IMR-90 (cell line): ENCODE measurements around the gene TEF. TPM values are rescaled to one million over a fixed set of nuclear protein-coding genes. Genes with fewer than 3 reads are reported as not detected.
A peak's percentile ranks its signal among the peaks of the same experiment; 100 is the strongest.

Source experiments
- ATAC-seq: fragments of 200-7000 bp; cut with Tn5 transposase; 2 replicates; pipeline ENCODE4 v1.9.1; 2020; ENCODE audit warnings: low read depth, mild to moderate bottlenecking, moderate library complexity
- BruUV-seq: library from RNA; stranded (reverse); fragments of 400-500 nt; replicated peaks from 2 replicates; lab custom pipeline; 2021; lab: Mats Ljungman, UMichigan
- CTCF ChIA-PET: fragments of 300-600 bp; formaldehyde crosslinking; extraction: SDS; loops from one replicate; lab custom pipeline; 2021; ENCODE audit warnings: antibody characterized with exemption; lab: Yijun Ruan, JAX
- POLR2A ChIA-PET: fragments of 300-600 bp; sonication (Branson Sonifier 250); formaldehyde crosslinking; loops from one replicate; lab custom pipeline; 2022; ENCODE audit warnings: antibody characterized with exemption; ENCODE audit not compliant: unreplicated experiment; lab: Charles Lee
- DNase-seq: peaks from one replicate; pipeline ENCODE4 v3.0.0; 2013
- H2AFZ ChIP-seq: replicated peaks from 2 replicates; pipeline ENCODE3; 2013; ENCODE audit warnings: low read length, mild to moderate bottlenecking; ENCODE audit not compliant: poor library complexity
- H2AK5ac ChIP-seq: 2 replicates; pipeline ENCODE4 v1.6.1; 2013; ENCODE audit warnings: low read depth, low read length, inconsistent platforms
- H2AK9ac ChIP-seq: replicated peaks from 2 replicates; pipeline ENCODE3; 2013; ENCODE audit warnings: mild to moderate bottlenecking, low read depth, low read length, moderate library complexity; ENCODE audit not compliant: poor library complexity
- H2BK120ac ChIP-seq: 2 replicates; pipeline ENCODE4 v1.6.1; 2013; ENCODE audit warnings: low read depth, low read length, inconsistent platforms
- H2BK15ac ChIP-seq: 3 replicates; pipeline ENCODE4 v1.6.1; 2013; ENCODE audit warnings: low read depth, low read length, inconsistent platforms
- H2BK20ac ChIP-seq: 2 replicates; pipeline ENCODE4 v1.6.1; 2013; ENCODE audit warnings: low read depth, mild to moderate bottlenecking, inconsistent platforms, low read length, moderate library complexity
- H2BK5ac ChIP-seq: 2 replicates; pipeline ENCODE4 v1.6.1; 2013; ENCODE audit warnings: mild to moderate bottlenecking, low read depth, low read length, inconsistent platforms; ENCODE audit not compliant: poor library complexity, severe bottlenecking
- H3K14ac ChIP-seq: replicated peaks from 2 replicates; pipeline ENCODE4 v1.6.1; 2013; ENCODE audit warnings: low read depth, low read length, inconsistent platforms
- H3K18ac ChIP-seq: 2 replicates; pipeline ENCODE4 v1.6.1; 2013; ENCODE audit warnings: low read depth, low read length, control low read depth
- H3K23ac ChIP-seq: 2 replicates; pipeline ENCODE4 v1.6.1; 2013; ENCODE audit warnings: low read depth, low read length, inconsistent platforms
- H3K27ac ChIP-seq: 2 replicates; pipeline ENCODE4 v1.5.1; 2013; ENCODE audit warnings: mild to moderate bottlenecking, control low read depth, low read length; ENCODE audit not compliant: insufficient read depth
- H3K27me3 ChIP-seq: 2 replicates; pipeline ENCODE4 v1.6.1; 2013; ENCODE audit warnings: low read length; ENCODE audit not compliant: control insufficient read depth, insufficient read depth
- H3K36me3 ChIP-seq: 2 replicates; pipeline ENCODE4 v1.6.1; 2013; ENCODE audit warnings: low read length, mixed read lengths; ENCODE audit not compliant: control insufficient read depth, insufficient read depth
- H3K4ac ChIP-seq: 2 replicates; pipeline ENCODE4 v1.6.1; 2013; ENCODE audit warnings: low read depth, low read length, inconsistent platforms
- H3K4me1 ChIP-seq: 2 replicates; pipeline ENCODE4 v1.6.1; 2013; ENCODE audit warnings: low read length, mixed read lengths; ENCODE audit not compliant: control insufficient read depth, insufficient read depth
- H3K4me2 ChIP-seq: 2 replicates; pipeline ENCODE4 v1.6.1; 2013; ENCODE audit warnings: low read depth, mild to moderate bottlenecking, control low read depth, low read length, moderate library complexity
- H3K4me3 ChIP-seq: 2 replicates; pipeline ENCODE4 v1.5.1; 2013; ENCODE audit warnings: low read depth, mild to moderate bottlenecking, control low read depth, low read length, moderate library complexity; ENCODE audit not compliant: insufficient read depth
- H3K56ac ChIP-seq: 2 replicates; pipeline ENCODE4 v1.6.1; 2013; ENCODE audit warnings: low read length, inconsistent platforms; ENCODE audit not compliant: insufficient read depth; ENCODE audit errors: extremely low read depth
- H3K79me1 ChIP-seq, 2 experiments: 2 replicates each; pipeline ENCODE4 v1.6.1; 2013; ENCODE audit warnings: low read length in 2 of 2, inconsistent platforms in 1 of 2, low read depth in 1 of 2
- H3K9ac ChIP-seq: 2 replicates; pipeline ENCODE4 v1.6.1; 2013; ENCODE audit warnings: low read depth, low read length, control low read depth
- H3K9me1 ChIP-seq: 2 replicates; pipeline ENCODE4 v1.6.1; 2013; ENCODE audit warnings: low read length, inconsistent platforms; ENCODE audit not compliant: insufficient read depth
- H3K9me3 ChIP-seq: 2 replicates; pipeline ENCODE4 v1.6.1; 2013; ENCODE audit warnings: low read length; ENCODE audit not compliant: control insufficient read depth, insufficient read depth
- H4K20me1 ChIP-seq: 2 replicates; pipeline ENCODE4 v1.6.1; 2013; ENCODE audit warnings: low read length, inconsistent platforms; ENCODE audit not compliant: insufficient read depth
- H4K5ac ChIP-seq: 2 replicates; pipeline ENCODE4 v1.6.1; 2013; ENCODE audit warnings: mild to moderate bottlenecking, low read depth, low read length, control low read depth
- H4K8ac ChIP-seq, 2 experiments: 2 replicates each; pipeline ENCODE4 v1.6.1; 2013; ENCODE audit warnings: low read depth in 2 of 2, low read length in 2 of 2, control low read depth in 1 of 2, inconsistent platforms in 1 of 2
- H4K91ac ChIP-seq: 2 replicates; pipeline ENCODE4 v1.6.1; 2013; ENCODE audit warnings: low read depth, low read length, inconsistent platforms; ENCODE audit not compliant: insufficient read depth
- BHLHE40 ChIP-seq: fragments of 150-350 bp; IDR thresholded peaks from 2 replicates; pipeline ENCODE4 v1.6.1; 2016; ENCODE audit warnings: mild to moderate bottlenecking, low read depth, low read length
- CEBPB ChIP-seq: IDR thresholded peaks from 2 replicates; pipeline ENCODE4 v1.6.1; 2012; ENCODE audit warnings: low read depth, low read length, improper control_type of control experiment
- CHD1 ChIP-seq: IDR thresholded peaks from 2 replicates; pipeline ENCODE4 v1.6.1; 2012; ENCODE audit warnings: low read depth, low read length, improper control_type of control experiment
- CTCF ChIP-seq: conservative IDR thresholded peaks from 2 replicates; pipeline ENCODE4 v1.5.1; 2012; ENCODE audit warnings: mild to moderate bottlenecking, low read depth, low read length, improper control_type of control experiment
- ELK1 ChIP-seq: fragments of 150-350 bp; IDR thresholded peaks from 2 replicates; pipeline ENCODE4 v1.6.1; 2016; ENCODE audit warnings: low read depth, mild to moderate bottlenecking, low read length, moderate library complexity, borderline replicate concordance
- FOS ChIP-seq: fragments of 150-350 bp; IDR thresholded peaks from 2 replicates; pipeline ENCODE4 v1.6.1; 2016; ENCODE audit warnings: low read depth, low read length
- MAFK ChIP-seq: IDR thresholded peaks from 2 replicates; pipeline ENCODE4 v1.6.1; 2012; ENCODE audit warnings: low read depth, low read length, improper control_type of control experiment
- MAZ ChIP-seq: IDR thresholded peaks from 2 replicates; pipeline ENCODE4 v1.6.1; 2012; ENCODE audit warnings: low read depth, mild to moderate bottlenecking, low read length, improper control_type of control experiment, moderate library complexity, borderline replicate concordance
- MXI1 ChIP-seq: IDR thresholded peaks from 2 replicates; pipeline ENCODE4 v1.6.1; 2012; ENCODE audit warnings: low read depth, mild to moderate bottlenecking, low read length, moderate library complexity, borderline replicate concordance
- NFE2L2 ChIP-seq: fragments of 150-350 bp; IDR thresholded peaks from 2 replicates; pipeline ENCODE4 v1.6.1; 2016; ENCODE audit warnings: low read depth, mild to moderate bottlenecking, low read length
- POLR2A ChIP-seq: IDR thresholded peaks from 2 replicates; pipeline ENCODE4 v1.6.1; 2012; ENCODE audit warnings: mild to moderate bottlenecking, low read depth, low read length
- RAD21 ChIP-seq: IDR thresholded peaks from 2 replicates; pipeline ENCODE4 v1.6.1; 2012; ENCODE audit warnings: low read length, improper control_type of control experiment
- RCOR1 ChIP-seq: IDR thresholded peaks from 2 replicates; pipeline ENCODE4 v1.6.1; 2012; ENCODE audit warnings: mild to moderate bottlenecking, low read length, improper control_type of control experiment; ENCODE audit not compliant: insufficient replicate concordance
- RFX5 ChIP-seq: IDR thresholded peaks from 2 replicates; pipeline ENCODE4 v1.8.0; 2012; ENCODE audit warnings: low read depth, mild to moderate bottlenecking, low read length, moderate library complexity
- SMC3 ChIP-seq: fragments of 150-350 bp; IDR thresholded peaks from 2 replicates; pipeline ENCODE4 v1.6.1; 2016; ENCODE audit warnings: low read depth, mild to moderate bottlenecking, antibody characterized with exemption, low read length, moderate library complexity
- USF2 ChIP-seq: fragments of 150-350 bp; IDR thresholded peaks from 2 replicates; pipeline ENCODE4 v1.6.1; 2017; ENCODE audit warnings: mild to moderate bottlenecking, antibody characterized with exemption, low read length, low read depth
- WGBS, 2 experiments: methylation state at CpG; one replicate each; pipeline versions ENCODE4 v1.1.5 to v1.1.7; 2013; ENCODE audit warnings: missing lambda C conversion rate in 2 of 2; ENCODE audit not compliant: insufficient read length in 1 of 2; ENCODE audit errors: extremely low coverage in 2 of 2; 5-methylcytosine and 5-hydroxymethylcytosine counted together
- dilution Hi-C: fragments of 300-500 bp; cut with HindIII; formaldehyde crosslinking; loops from one replicate; pipeline ENCODE4 v1.14.3; 2018; ENCODE audit warnings: low sequenced_read_pairs; ENCODE audit not compliant: unreplicated experiment
- in situ Hi-C: fragments of 300-500 bp; cut with MboI; formaldehyde crosslinking; loops from 3 replicates; pipeline ENCODE4 v1.14.3; 2019; ENCODE audit warnings: low sequenced_read_pairs, inconsistent platforms, mixed read lengths
- intact Hi-C: fragments of 100-400 bp; cut with micrococcal nuclease; formaldehyde crosslinking; loops from 2 replicates; pipeline ENCODE4 v1.10.0; 2022
- polyA plus RNA-seq, 3 experiments: library from polyadenylated mRNA; depleted of rRNA; stranded (reverse); fragments of >200 nt; gene quantifications; 2 replicates each; pipeline ENCODE4 v1.2.3, GENCODE V29; 2012; ENCODE audit warnings: low replicate concordance in 1 of 3
- total RNA-seq: library from RNA; depleted of rRNA; stranded (reverse); fragments of >200 nt; gene quantifications from 2 replicates; pipeline ENCODE4 v1.2.3, GENCODE V29; 2012

Gene TEF
- total and polyA plus RNA-seq, 2 of the 4 experiments (the other 2 are of a cell fraction), result 5.6 to 11.6 TPM

GRCh38 chr22:41383085-41383484 is 1.3 kb downstream of the TEF start:
- dilution Hi-C loops, result no loop called here
- no peak for DNase-seq
- CTCF ChIA-PET, result no interaction called here

More at GRCh38 chr22:41383085-41383484, 1.3 kb downstream of the TEF start:
- H3K18ac ChIP-seq, result no peak overlapping the region
- no CpG with 5 or more reads among the region's 5 CpGs for WGBS, 2 experiments
- H2AK9ac ChIP-seq, result peak overlapping the region; percentile 60
- H3K36me3 ChIP-seq, result peaks cover 7% of the 10 kb centered on the region
- POLR2A ChIA-PET, result no interaction called here
- peak overlapping the region; percentile 9; the same call in 1 of the 2 replicates for H4K5ac ChIP-seq
- no peaks in the 10 kb centered on the region for H3K9me3 ChIP-seq
- H3K9ac ChIP-seq, result peak overlapping the region; percentile 74
- H3K27ac ChIP-seq, result no peak overlapping the region
- in situ Hi-C loops (no loop called here), intact Hi-C loops (no loop called here)
- peak overlapping the region; percentile 64 for H3K4me3 ChIP-seq
- TF ChIP-seq RCOR1 (no peak), CHD1 (no peak), RFX5 (no peak), BHLHE40 (no peak), MXI1 (no peak), FOS (no peak), USF2 (no peak), SMC3 (no peak), NFE2L2 (no peak), MAZ (no peak), MAFK (no peak), CEBPB (no peak), CTCF (no peak), ELK1 (no peak), POLR2A (no peak), RAD21 (no peak)
- no peak overlapping the region for H2BK20ac ChIP-seq
- H4K91ac ChIP-seq, result no peak overlapping the region
- no peak overlapping the region for H3K4ac ChIP-seq
- H3K23ac ChIP-seq, result peak overlapping the region; percentile 32; the same call in 1 of the 2 replicates
- H2BK120ac ChIP-seq, result no peak overlapping the region
- peaks cover 9% of the 10 kb centered on the region for H3K4me1 ChIP-seq
- no peak for ATAC-seq
- BruUV-seq, result no TSS peak
- peak overlapping the region; percentile 83 for H3K4me2 ChIP-seq
- H2AFZ ChIP-seq, result peak overlapping the region; percentile 89
- H4K8ac ChIP-seq, result no peak overlapping the region
- peak overlapping the region; percentile 56; the same call in 1 of the 2 replicates for H2AK5ac ChIP-seq
- H2BK15ac ChIP-seq, result no peak overlapping the region
- no peaks in the 10 kb centered on the region for H3K27me3 ChIP-seq
- H3K79me1 ChIP-seq, result peaks cover 13 to 31% of the 10 kb centered on the region in 2 experiments
- H3K9me1 ChIP-seq, result no peaks in the 10 kb centered on the region
- no peak overlapping the region for H2BK5ac ChIP-seq
- no peaks in the 10 kb centered on the region for H4K20me1 ChIP-seq
- no peak overlapping the region for H3K56ac ChIP-seq
- no peak overlapping the region; the same call in 1 of the 2 replicates for H3K14ac ChIP-seq
